Aortic smooth muscle cell (primary cell): ENCODE measurements around the gene KCNK10. TPM values are rescaled to one million over a fixed set of nuclear protein-coding genes. Genes with fewer than 3 reads are reported as not detected.

Source experiments
- total RNA-seq: library from RNA; depleted of rRNA; stranded (reverse); fragments of >200 nt; gene quantifications from 2 replicates; pipeline ENCODE4 v1.2.3, GENCODE V29; 2014

The KCNK10 gene
- total RNA-seq: not detected in 2 replicates

GRCh38 chr14:88323086-88323522 is at the start of gene KCNK10:
KCNK10 (minus strand) TSS chr14:88323269; CDS start chr14:88322798, 471 bp downstream.

Other genes with a start within 250 kb of the KCNK10 start
- 14.1 and 15.9 TPM in 2 replicates for gene SPATA7, start 62.4 kb upstream of the KCNK10 start, total RNA-seq
- 10.3 and 17.3 TPM in 2 replicates for gene PTPN21, start 231.7 kb upstream of the KCNK10 start, total RNA-seq
- 49.7 and 63.1 TPM in 2 replicates for gene ZC3H14, start 239.8 kb upstream of the KCNK10 start, total RNA-seq